Smooth muscle cell (in vitro differentiated cells): ENCODE measurements around the gene SLC15A1. TPM values are rescaled to one million over a fixed set of nuclear protein-coding genes. Genes with fewer than 3 reads are reported as not detected.

Source experiments
- DNase-seq: peaks from one replicate; lab custom pipeline; 2025; ENCODE audit not compliant: unreplicated experiment; lab: John Stamatoyannopoulos, UW
- H2AFZ ChIP-seq: fragments of 200-600 bp; sonication (generic); 2 replicates; pipeline ENCODE4 v1.6.0; 2016; ENCODE audit warnings: antibody characterized with exemption, low read depth, mild to moderate bottlenecking
- H3F3A ChIP-seq: fragments of 200-600 bp; sonication (generic); 2 replicates; pipeline ENCODE4 v1.6.0; 2017; ENCODE audit warnings: antibody characterized with exemption, low read depth
- H3K27ac ChIP-seq: fragments of 200-600 bp; sonication (generic); 2 replicates; pipeline ENCODE4 v1.5.1; 2016; ENCODE audit warnings: low read depth, mild to moderate bottlenecking
- H3K27me3 ChIP-seq: fragments of 200-600 bp; sonication (generic); 2 replicates; pipeline ENCODE4 v1.6.1; 2016; ENCODE audit warnings: low read depth, mild to moderate bottlenecking
- H3K36me3 ChIP-seq: fragments of 200-600 bp; sonication (generic); 2 replicates; pipeline ENCODE4 v1.5.1; 2016; ENCODE audit warnings: low read depth
- H3K4me1 ChIP-seq: fragments of 200-600 bp; sonication (generic); 2 replicates; pipeline ENCODE4 v1.5.1; 2016; ENCODE audit warnings: low read depth
- H3K4me2 ChIP-seq: fragments of 200-600 bp; sonication (generic); 2 replicates; pipeline ENCODE4 v1.6.0; 2016; ENCODE audit warnings: mild to moderate bottlenecking
- H3K4me3 ChIP-seq: fragments of 200-600 bp; sonication (generic); 2 replicates; pipeline ENCODE4 v1.5.1; 2016; ENCODE audit warnings: mild to moderate bottlenecking
- H3K79me2 ChIP-seq: fragments of 200-600 bp; sonication (generic); 2 replicates; pipeline ENCODE4 v1.6.0; 2016; ENCODE audit warnings: low read depth, mild to moderate bottlenecking
- H3K9ac ChIP-seq: fragments of 200-600 bp; sonication (generic); 2 replicates; pipeline ENCODE4 v1.6.0; 2016; ENCODE audit warnings: low read depth
- H3K9me3 ChIP-seq: fragments of 200-600 bp; sonication (generic); replicated peaks from 2 replicates; pipeline ENCODE4 v1.5.1; 2016; ENCODE audit warnings: low read depth
- H4K20me1 ChIP-seq: fragments of 200-600 bp; sonication (generic); 2 replicates; pipeline ENCODE4 v1.6.0; 2016; ENCODE audit warnings: low read depth
- WGBS: methylation state at CpG from one replicate; pipeline ENCODE4 v1.1.7; 2016; ENCODE audit warnings: low lambda C conversion rate; 5-methylcytosine and 5-hydroxymethylcytosine counted together
- polyA plus RNA-seq: library from polyadenylated mRNA; unstranded; fragments of >200 nt; fragmentation: Nextera tagmentation; extraction: Ambion mirVana; gene quantifications from 2 replicates; pipeline ENCODE4 v1.2.1, GENCODE V29; 2016
- total RNA-seq: library from RNA; depleted of rRNA; stranded (reverse); fragments of >200 nt; gene quantifications from 2 replicates; pipeline ENCODE4 v1.2.3, GENCODE V29; 2014
- TF ChIP-seq, protein P1 (sequence below): fragments of 200-600 bp; sonication (generic); IDR thresholded peaks from 2 replicates; pipeline ENCODE4 v1.5.1; 2017; ENCODE audit warnings: borderline replicate concordance, mild to moderate bottlenecking, antibody characterized with exemption; ENCODE audit not compliant: insufficient read depth, poor library complexity, severe bottlenecking

Gene SLC15A1
- total and polyA plus RNA-seq, 2 experiments from 2014 or later = 0.13 to 0.31 TPM

DNA sequence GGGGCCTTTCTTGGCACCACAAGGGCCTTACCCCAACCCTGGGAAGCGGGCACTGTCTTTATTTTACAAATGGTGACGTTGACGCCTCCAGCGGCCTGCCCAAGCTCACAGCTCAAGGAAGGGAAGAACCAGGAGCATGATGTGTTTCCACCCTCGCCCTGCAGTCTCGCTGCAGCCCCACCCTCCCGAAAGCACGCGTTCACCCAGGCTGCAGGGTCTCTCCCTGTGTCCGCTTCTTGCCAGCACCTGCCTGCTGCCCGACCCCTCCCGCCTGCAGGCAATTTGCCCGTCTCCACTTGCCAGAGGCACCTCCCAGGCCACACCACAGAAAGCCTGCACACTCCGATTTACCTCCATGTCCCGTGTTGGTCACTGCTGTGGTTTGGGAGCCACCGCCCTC, 76.6 kb downstream of the SLC15A1 start:
- Histone ChIP-seq H4K20me1 (no peaks in the 10 kb centered on the region), H3F3A (no peaks in the 10 kb centered on the region), H3K79me2 (peaks cover 14% of the 10 kb centered on the region), H3K4me1 (no peaks in the 10 kb centered on the region), H3K9me3 (no peaks in the 10 kb centered on the region), H3K9ac (no peak overlapping the region), H3K4me3 (no peak overlapping the region), H3K4me2 (no peak overlapping the region), H3K27ac (no peak overlapping the region), H2AFZ (no peak overlapping the region), H3K27me3 (no peaks in the 10 kb centered on the region), H3K36me3 (no peaks in the 10 kb centered on the region)
- DNase-seq = no peak
- TF ChIP-seq, protein P1, sequence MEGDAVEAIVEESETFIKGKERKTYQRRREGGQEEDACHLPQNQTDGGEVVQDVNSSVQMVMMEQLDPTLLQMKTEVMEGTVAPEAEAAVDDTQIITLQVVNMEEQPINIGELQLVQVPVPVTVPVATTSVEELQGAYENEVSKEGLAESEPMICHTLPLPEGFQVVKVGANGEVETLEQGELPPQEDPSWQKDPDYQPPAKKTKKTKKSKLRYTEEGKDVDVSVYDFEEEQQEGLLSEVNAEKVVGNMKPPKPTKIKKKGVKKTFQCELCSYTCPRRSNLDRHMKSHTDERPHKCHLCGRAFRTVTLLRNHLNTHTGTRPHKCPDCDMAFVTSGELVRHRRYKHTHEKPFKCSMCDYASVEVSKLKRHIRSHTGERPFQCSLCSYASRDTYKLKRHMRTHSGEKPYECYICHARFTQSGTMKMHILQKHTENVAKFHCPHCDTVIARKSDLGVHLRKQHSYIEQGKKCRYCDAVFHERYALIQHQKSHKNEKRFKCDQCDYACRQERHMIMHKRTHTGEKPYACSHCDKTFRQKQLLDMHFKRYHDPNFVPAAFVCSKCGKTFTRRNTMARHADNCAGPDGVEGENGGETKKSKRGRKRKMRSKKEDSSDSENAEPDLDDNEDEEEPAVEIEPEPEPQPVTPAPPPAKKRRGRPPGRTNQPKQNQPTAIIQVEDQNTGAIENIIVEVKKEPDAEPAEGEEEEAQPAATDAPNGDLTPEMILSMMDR = no peak
- WGBS = 77% methylated on average over 16 of the region's 16 CpGs

DNA sequence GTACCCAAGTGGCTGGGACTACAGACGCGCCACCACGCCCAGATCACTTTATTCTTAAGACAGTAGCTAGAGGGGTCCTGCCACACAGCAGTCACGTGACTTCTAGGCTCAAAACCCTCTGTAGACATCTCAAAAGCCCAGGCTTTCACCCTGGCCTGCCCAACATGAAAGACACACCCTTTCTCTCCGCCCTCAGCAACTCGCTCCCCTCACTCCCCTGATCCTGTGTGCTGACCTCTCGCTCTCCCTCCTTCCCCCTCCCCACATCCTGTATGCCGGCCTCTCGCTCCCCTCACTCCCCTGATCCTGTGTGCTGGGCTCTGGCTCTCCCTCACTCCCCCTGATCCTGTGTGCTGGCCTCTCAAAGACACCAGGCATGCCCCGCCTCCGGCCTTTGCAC, 77.4 kb downstream of the SLC15A1 start:
- no peak overlapping the region for H3K27ac ChIP-seq
- no peak for DNase-seq
- H3K4me3 ChIP-seq = no peak overlapping the region
- no peaks in the 10 kb centered on the region for H3K9me3 ChIP-seq
- no peaks in the 10 kb centered on the region for H3K4me1 ChIP-seq
- TF ChIP-seq, protein P1 = no peak
- whole genome bisulfite sequencing = 76% methylated on average over 11 of the region's 11 CpGs
- H3F3A ChIP-seq = no peaks in the 10 kb centered on the region
- H3K27me3 ChIP-seq = no peaks in the 10 kb centered on the region
- no peak overlapping the region for H3K4me2 ChIP-seq
- H3K79me2 ChIP-seq = peaks cover 14% of the 10 kb centered on the region
- H3K9ac ChIP-seq = no peak overlapping the region
- H3K36me3 ChIP-seq = no peaks in the 10 kb centered on the region
- no peaks in the 10 kb centered on the region for H4K20me1 ChIP-seq
- no peak overlapping the region for H2AFZ ChIP-seq

DNA sequence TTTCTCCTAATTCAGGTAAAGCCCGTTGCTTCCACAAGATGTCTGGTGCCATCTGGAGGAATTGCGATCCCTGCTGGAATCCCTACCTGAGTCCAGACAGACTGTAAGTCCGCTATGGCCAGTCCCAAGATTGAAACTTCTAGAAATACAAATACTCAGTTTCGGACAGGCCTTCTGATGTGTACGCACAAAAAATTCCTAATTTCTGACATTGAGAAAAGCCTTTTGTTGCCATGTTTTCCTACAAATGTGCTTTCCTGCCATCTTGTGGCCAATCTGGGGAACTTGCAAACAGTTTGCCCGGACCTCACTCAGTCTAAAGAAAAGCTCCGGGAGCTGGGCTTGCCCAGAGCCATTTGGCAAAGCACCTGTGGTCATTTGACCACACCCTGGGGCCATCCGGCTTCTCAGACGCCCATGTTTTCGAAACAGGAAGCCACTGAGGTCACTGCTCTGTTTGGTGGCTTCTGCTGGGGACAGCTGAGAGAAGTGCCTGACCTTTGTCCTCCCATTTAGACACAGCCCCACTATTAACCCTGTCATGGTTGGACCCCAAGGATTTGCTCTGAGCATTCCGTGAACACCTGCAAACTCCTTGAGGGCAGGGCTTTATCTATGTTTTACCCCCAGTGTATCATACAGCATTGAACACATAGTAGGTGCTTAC, 79.4 kb downstream of the SLC15A1 start:
- Histone ChIP-seq H3K4me1 (no peaks in the 10 kb centered on the region), H3K4me3 (peak overlapping the region; percentile 21), H3K4me2 (peak overlapping the region; percentile 75), H3K79me2 (no peaks in the 10 kb centered on the region), H3K36me3 (no peaks in the 10 kb centered on the region), H4K20me1 (no peaks in the 10 kb centered on the region), H3K9ac (no peak overlapping the region), H3K27me3 (no peaks in the 10 kb centered on the region), H3K27ac (no peak overlapping the region), H3K9me3 (no peaks in the 10 kb centered on the region), H2AFZ (peak overlapping the region; percentile 85), H3F3A (no peaks in the 10 kb centered on the region)
- TF ChIP-seq, protein P1 = peak; percentile 86
- no peak for DNase-seq
- 25% methylated on average over 11 of the region's 11 CpGs for whole genome bisulfite sequencing

DNA sequence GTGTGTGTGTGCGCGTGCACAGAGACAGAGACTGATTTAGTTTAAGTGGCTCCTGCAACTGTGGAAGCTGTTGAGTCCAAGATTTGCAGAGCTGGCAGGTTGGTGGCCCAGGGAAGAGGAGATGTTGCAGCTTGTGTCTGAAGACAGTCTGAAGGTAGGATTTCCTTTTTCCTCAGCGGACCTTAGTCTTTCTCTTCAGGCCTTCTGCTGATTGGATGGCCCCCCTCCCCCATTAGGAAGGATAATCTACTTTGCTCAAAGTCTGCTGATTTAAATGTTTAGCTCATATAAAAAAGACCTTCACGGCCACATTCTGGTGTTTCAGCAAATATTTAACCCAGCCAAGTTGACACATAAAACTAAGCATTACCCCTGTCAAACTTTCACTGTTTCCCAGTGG, 84.3 kb downstream of the SLC15A1 start:
- DNase-seq = no peak
- no peaks in the 10 kb centered on the region for H3K27me3 ChIP-seq
- H3K4me2 ChIP-seq = no peak overlapping the region
- H3F3A ChIP-seq = no peaks in the 10 kb centered on the region
- H3K79me2 ChIP-seq = no peaks in the 10 kb centered on the region
- H3K4me1 ChIP-seq = peaks cover 13% of the 10 kb centered on the region
- no peak overlapping the region for H3K27ac ChIP-seq
- H3K9me3 ChIP-seq = no peaks in the 10 kb centered on the region
- 91% methylated on average over 4 of the region's 4 CpGs for WGBS
- H3K36me3 ChIP-seq = no peaks in the 10 kb centered on the region
- H3K9ac ChIP-seq = no peak overlapping the region
- TF ChIP-seq, protein P1 = no peak
- H4K20me1 ChIP-seq = no peaks in the 10 kb centered on the region
- H3K4me3 ChIP-seq = no peak overlapping the region
- no peak overlapping the region for H2AFZ ChIP-seq
